Astrocyte (in vitro differentiated cells and primary cell): ENCODE measurements around the gene CCDC90B.

Experiments
- EZH2 ChIP-seq: IDR thresholded peaks from 2 replicates; pipeline ENCODE4 v1.6.1; 2012; ENCODE audit warnings: mild to moderate bottlenecking, low read length, inconsistent platforms; ENCODE audit not compliant: insufficient read depth
- TF ChIP-seq, protein P1 (sequence below): IDR thresholded peaks from 2 replicates; pipeline ENCODE4 v1.5.1; 2011; ENCODE audit warnings: low read depth, mild to moderate bottlenecking, inconsistent platforms, low read length, moderate library complexity; ENCODE audit not compliant: insufficient read depth

DNA sequence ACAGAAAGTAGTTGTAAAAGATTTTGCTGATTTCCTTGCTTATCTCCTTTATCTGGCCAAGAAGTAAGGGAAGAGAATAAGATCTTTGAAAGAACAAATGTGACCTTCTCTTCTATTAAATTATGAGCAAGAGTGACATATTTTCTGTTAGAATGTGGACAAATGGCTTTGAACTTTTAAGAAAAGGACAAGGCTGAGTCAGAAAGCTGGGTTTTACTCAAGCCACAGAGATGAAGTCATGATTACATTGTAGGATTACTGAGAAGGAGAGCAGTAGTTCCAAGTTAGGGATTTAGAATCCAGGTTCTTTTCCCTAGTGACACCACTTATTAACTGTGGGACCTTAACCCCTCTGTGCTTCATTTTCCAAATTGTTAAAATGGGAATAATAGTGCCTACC is 13.5 kb downstream of the CCDC90B start:
- TF ChIP-seq EZH2, result no peak
- TF ChIP-seq, protein P1, sequence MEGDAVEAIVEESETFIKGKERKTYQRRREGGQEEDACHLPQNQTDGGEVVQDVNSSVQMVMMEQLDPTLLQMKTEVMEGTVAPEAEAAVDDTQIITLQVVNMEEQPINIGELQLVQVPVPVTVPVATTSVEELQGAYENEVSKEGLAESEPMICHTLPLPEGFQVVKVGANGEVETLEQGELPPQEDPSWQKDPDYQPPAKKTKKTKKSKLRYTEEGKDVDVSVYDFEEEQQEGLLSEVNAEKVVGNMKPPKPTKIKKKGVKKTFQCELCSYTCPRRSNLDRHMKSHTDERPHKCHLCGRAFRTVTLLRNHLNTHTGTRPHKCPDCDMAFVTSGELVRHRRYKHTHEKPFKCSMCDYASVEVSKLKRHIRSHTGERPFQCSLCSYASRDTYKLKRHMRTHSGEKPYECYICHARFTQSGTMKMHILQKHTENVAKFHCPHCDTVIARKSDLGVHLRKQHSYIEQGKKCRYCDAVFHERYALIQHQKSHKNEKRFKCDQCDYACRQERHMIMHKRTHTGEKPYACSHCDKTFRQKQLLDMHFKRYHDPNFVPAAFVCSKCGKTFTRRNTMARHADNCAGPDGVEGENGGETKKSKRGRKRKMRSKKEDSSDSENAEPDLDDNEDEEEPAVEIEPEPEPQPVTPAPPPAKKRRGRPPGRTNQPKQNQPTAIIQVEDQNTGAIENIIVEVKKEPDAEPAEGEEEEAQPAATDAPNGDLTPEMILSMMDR, result no peak
